ENCODE measurements around the gene MINDY4B.

The MINDY4B gene

DNA sequence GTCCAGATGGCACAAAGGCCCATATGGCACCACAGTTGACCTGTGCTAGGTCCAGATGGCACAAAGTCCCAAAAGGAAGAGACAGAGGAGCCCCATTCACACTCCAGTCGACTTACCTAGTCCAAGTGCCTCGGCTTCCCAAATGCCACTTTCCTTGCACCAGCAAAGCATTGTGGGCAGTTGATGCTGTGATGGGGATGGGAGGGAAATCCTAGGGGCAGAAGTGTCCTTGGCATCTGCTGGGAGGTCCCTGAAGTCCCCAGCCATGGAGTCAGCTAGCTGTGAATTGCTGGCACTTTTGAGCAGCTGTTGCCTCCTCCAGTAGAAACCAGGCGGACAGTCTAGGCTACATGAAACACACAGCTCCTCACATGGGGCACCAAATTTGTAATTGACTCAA is 82.0 kb downstream of the MINDY4B start:
- peaks cover 58% of the 10 kb centered on the region for H3K27me3 ChIP-seq (ENCODE audit: insufficient read depth, low read depth, severe bottlenecking)
- H3K9me3 ChIP-seq (ENCODE audit: severe bottlenecking): peaks cover 3% of the 10 kb centered on the region

DNA sequence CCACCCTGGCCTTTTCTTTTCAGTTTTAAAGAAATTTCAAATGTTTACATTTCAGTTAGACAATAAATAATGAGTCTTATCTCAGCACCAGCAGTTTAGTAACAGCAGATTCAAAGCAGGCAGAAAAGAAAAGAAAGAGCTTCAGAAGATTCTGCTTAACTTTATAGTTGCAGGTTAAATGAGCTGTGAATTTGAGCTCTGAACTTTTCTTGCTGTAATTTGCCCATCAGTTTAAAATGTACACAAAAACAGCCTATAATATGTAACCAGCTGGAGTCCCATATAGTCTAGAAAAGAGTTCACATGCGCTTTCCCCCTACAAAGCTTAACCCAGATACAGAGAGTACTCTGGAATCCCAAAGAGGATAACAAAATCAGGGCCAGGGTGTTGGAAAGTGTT is 82.6 kb downstream of the MINDY4B start:
- TF ChIP-seq, protein P1, sequence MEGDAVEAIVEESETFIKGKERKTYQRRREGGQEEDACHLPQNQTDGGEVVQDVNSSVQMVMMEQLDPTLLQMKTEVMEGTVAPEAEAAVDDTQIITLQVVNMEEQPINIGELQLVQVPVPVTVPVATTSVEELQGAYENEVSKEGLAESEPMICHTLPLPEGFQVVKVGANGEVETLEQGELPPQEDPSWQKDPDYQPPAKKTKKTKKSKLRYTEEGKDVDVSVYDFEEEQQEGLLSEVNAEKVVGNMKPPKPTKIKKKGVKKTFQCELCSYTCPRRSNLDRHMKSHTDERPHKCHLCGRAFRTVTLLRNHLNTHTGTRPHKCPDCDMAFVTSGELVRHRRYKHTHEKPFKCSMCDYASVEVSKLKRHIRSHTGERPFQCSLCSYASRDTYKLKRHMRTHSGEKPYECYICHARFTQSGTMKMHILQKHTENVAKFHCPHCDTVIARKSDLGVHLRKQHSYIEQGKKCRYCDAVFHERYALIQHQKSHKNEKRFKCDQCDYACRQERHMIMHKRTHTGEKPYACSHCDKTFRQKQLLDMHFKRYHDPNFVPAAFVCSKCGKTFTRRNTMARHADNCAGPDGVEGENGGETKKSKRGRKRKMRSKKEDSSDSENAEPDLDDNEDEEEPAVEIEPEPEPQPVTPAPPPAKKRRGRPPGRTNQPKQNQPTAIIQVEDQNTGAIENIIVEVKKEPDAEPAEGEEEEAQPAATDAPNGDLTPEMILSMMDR (IDR thresholded peaks at IDR 0.05; ENCODE audit: low read depth, low read length): no peak
- no peak overlapping the region for H3K27ac ChIP-seq
- no peaks in the 10 kb centered on the region for H3K36me3 ChIP-seq
- H3K27me3 ChIP-seq (ENCODE audit: insufficient read depth, low read depth, severe bottlenecking): peaks cover 56% of the 10 kb centered on the region
- DNase-seq: no peak
- no peak overlapping the region for H3K4me3 ChIP-seq (ENCODE audit: low read depth, low read length)
- peaks cover 3% of the 10 kb centered on the region for H3K9me3 ChIP-seq (ENCODE audit: severe bottlenecking)

More for the DNA sequence above, 82.0 kb downstream of the MINDY4B start:
- DNase-seq: no peak
- H3K36me3 ChIP-seq: no peaks in the 10 kb centered on the region
- TF ChIP-seq, protein P1 (IDR thresholded peaks at IDR 0.05; ENCODE audit: low read depth, low read length): no peak
- no peak overlapping the region for H3K4me3 ChIP-seq (ENCODE audit: low read depth, low read length)
- no peak overlapping the region for H3K27ac ChIP-seq
